A549 (cell line): ENCODE measurements around the gene PTPRD. TPM values are rescaled to one million over a fixed set of nuclear protein-coding genes. Genes with fewer than 3 reads are reported as not detected.

Experiments used
- ATAC-seq, 2 experiments: fragments of 200-7000 bp in 1 of 2; fragments of >200 bp in 1 of 2; cut with Nextera tagmentation in 1 of 2; cut with Tn5 transposase in 1 of 2; 3 replicates each; pipeline versions ENCODE4 v1.8.0 to v1.9.1; 2018 to 2020; ENCODE audit warnings: mild to moderate bottlenecking in 1 of 2, moderate library complexity in 1 of 2
- CTCF ChIA-PET: fragments of 300-600 bp; sonication (Branson Sonifier 250); formaldehyde crosslinking; extraction: SDS; loops from one replicate; lab custom pipeline; 2021; ENCODE audit warnings: antibody characterized with exemption, inconsistent platforms; lab: Yijun Ruan, JAX
- POLR2A ChIA-PET: fragments of 350-600 bp; formaldehyde crosslinking; extraction: SDS; loops from one replicate; lab custom pipeline; 2021; ENCODE audit warnings: antibody characterized with exemption, inconsistent platforms; lab: Yijun Ruan, JAX
- DNase-seq, 2 experiments: peaks; one replicate each; pipeline versions ENCODE4 v3.0.0 to v3.0.0-alpha.2; 2011 to 2016; ENCODE audit warnings: low read depth in 1 of 2, low spot score in 1 of 2
- FAIRE-seq: peaks from 2 replicates; lab custom pipeline; 2011; peaks lifted over from hg19 to GRCh38; lab: Jason Lieb, UNC
- H3K27ac ChIP-seq, 2 experiments: fragments of >200 bp; sonication (Bioruptor Twin); formaldehyde crosslinking; 3 replicates each; pipeline ENCODE4 v1.5.1; 2016 to 2017
- H3K4me1 ChIP-seq: fragments of >200 bp; sonication (Bioruptor Twin); formaldehyde crosslinking; 3 replicates; pipeline ENCODE4 v1.6.1; 2016
- H3K4me2 ChIP-seq: fragments of >200 bp; sonication (Bioruptor Twin); formaldehyde crosslinking; 3 replicates; pipeline ENCODE4 v1.6.1; 2016
- H3K4me3 ChIP-seq: fragments of >200 bp; sonication (Bioruptor Twin); formaldehyde crosslinking; 3 replicates; pipeline ENCODE4 v1.5.1; 2016
- H3K9me3 ChIP-seq: fragments of >200 bp; sonication (Bioruptor Twin); formaldehyde crosslinking; 3 replicates; pipeline ENCODE4 v1.6.1; 2016
- ATOH8 ChIP-seq: fragments of 250-450 bp; sonication (Bioruptor Pico); IDR thresholded peaks from 2 replicates; pipeline ENCODE4 v1.5.0; 2020; ENCODE audit warnings: low read depth, mild to moderate bottlenecking, moderate library complexity
- BCL3 ChIP-seq: fragments of >200 bp; sonication (Bioruptor Twin); formaldehyde crosslinking; IDR thresholded peaks from 3 replicates; pipeline ENCODE4 v1.6.1; 2016
- CBX2 ChIP-seq: fragments of 200-600 bp; sonication (generic); IDR thresholded peaks from 2 replicates; pipeline ENCODE4 v1.6.1; 2016; ENCODE audit warnings: low read depth, mild to moderate bottlenecking, borderline replicate concordance
- CBX8 ChIP-seq: fragments of 200-600 bp; sonication (generic); IDR thresholded peaks from 2 replicates; pipeline ENCODE4 v1.6.1; 2016
- CTCF ChIP-seq: fragments of >200 bp; sonication (Bioruptor Twin); formaldehyde crosslinking; IDR thresholded peaks from 3 replicates; pipeline ENCODE4 v1.5.1; 2016
- EP300 ChIP-seq, 2 experiments: fragments of >200 bp; sonication (Bioruptor Twin); formaldehyde crosslinking; IDR thresholded peaks; 2 replicates in 1 of 2; 3 replicates in 1 of 2; pipeline ENCODE4 v1.6.1; 2016 to 2017
- ESRRA ChIP-seq: fragments of 150-350 bp; IDR thresholded peaks from 2 replicates; pipeline ENCODE4 v1.6.1; 2014; ENCODE audit warnings: mild to moderate bottlenecking, low read length, borderline replicate concordance
- FOSL2 ChIP-seq, 2 experiments: fragments of 450-650 bp in 1 of 2; fragments of >200 bp in 1 of 2; sonication (Bioruptor Twin) in 1 of 2; formaldehyde crosslinking; IDR thresholded peaks; 2 replicates each; pipeline versions ENCODE4 v1.5.0 to v1.6.1; 2016 to 2020; ENCODE audit warnings: mild to moderate bottlenecking in 1 of 2, moderate library complexity in 1 of 2
- FOXS1 ChIP-seq: fragments of 250-450 bp; sonication (Bioruptor Pico); IDR thresholded peaks from 2 replicates; pipeline ENCODE4 v1.5.0; 2020; ENCODE audit warnings: mild to moderate bottlenecking, moderate library complexity
- GATA3 ChIP-seq: IDR thresholded peaks from 2 replicates; pipeline ENCODE4 v1.6.1; 2012; ENCODE audit warnings: borderline replicate concordance
- HOXB13 ChIP-seq: fragments of 250-450 bp; sonication (Bioruptor Pico); IDR thresholded peaks from 2 replicates; pipeline ENCODE4 v1.5.0; 2020; ENCODE audit warnings: low read depth, mild to moderate bottlenecking, moderate library complexity
- HOXB5 ChIP-seq: fragments of 250-450 bp; sonication (Bioruptor Pico); IDR thresholded peaks from 2 replicates; pipeline ENCODE4 v1.5.0; 2020; ENCODE audit warnings: mild to moderate bottlenecking, moderate library complexity
- JUNB ChIP-seq: fragments of >200 bp; sonication (Bioruptor Twin); formaldehyde crosslinking; IDR thresholded peaks from 2 replicates; pipeline ENCODE4 v1.6.1; 2016
- MAFK ChIP-seq: fragments of 450-650 bp; IDR thresholded peaks from 2 replicates; pipeline ENCODE4 v1.6.1; 2014; ENCODE audit not compliant: partially characterized antibody
- MAZ ChIP-seq: fragments of 150-350 bp; IDR thresholded peaks from 2 replicates; pipeline ENCODE4 v1.6.1; 2014; ENCODE audit warnings: antibody characterized with exemption, low read depth, low read length, borderline replicate concordance
- MYC ChIP-seq: IDR thresholded peaks from 2 replicates; pipeline ENCODE4 v1.6.1; 2012; ENCODE audit warnings: mild to moderate bottlenecking, inconsistent platforms, low read length, improper control_type of control experiment, borderline replicate concordance
- NR3C1 ChIP-seq: fragments of >200 bp; sonication (Bioruptor Twin); formaldehyde crosslinking; IDR thresholded peaks from 3 replicates; pipeline ENCODE4 v1.6.1; 2017
- POLR2AphosphoS2 ChIP-seq: conservative IDR thresholded peaks from 2 replicates; pipeline ENCODE4 v1.6.1; 2012; ENCODE audit warnings: low read length, improper control_type of control experiment, inconsistent platforms
- RAD21 ChIP-seq, 2 experiments: fragments of >200 bp in 1 of 2; sonication (Bioruptor Twin) in 1 of 2; formaldehyde crosslinking in 1 of 2; IDR thresholded peaks in 1 of 2; conservative IDR thresholded peaks in 1 of 2; 2 replicates in 1 of 2; 3 replicates in 1 of 2; pipeline ENCODE4 v1.6.1; 2012 to 2018; ENCODE audit warnings: inconsistent platforms in 1 of 2
- SREBF2 ChIP-seq: fragments of 450-650 bp; IDR thresholded peaks from 2 replicates; pipeline ENCODE4 v1.6.1; 2014; ENCODE audit warnings: mild to moderate bottlenecking, moderate library complexity
- TP53 ChIP-seq: fragments of 250-450 bp; sonication (Bioruptor Pico); IDR thresholded peaks from 2 replicates; pipeline ENCODE4 v1.5.0; 2021; ENCODE audit warnings: mild to moderate bottlenecking, moderate library complexity
- ZC3H11A ChIP-seq: fragments of 450-650 bp; IDR thresholded peaks from 2 replicates; pipeline ENCODE4 v1.6.1; 2014; ENCODE audit warnings: antibody characterized with exemption, mild to moderate bottlenecking
- WGBS: methylation state at CpG from one replicate; pipeline ENCODE4 v1.1.6; 2017; ENCODE audit errors: missing lambda C conversion rate; 5-methylcytosine and 5-hydroxymethylcytosine counted together
- polyA plus RNA-seq, 4 experiments: library from polyadenylated mRNA; depleted of rRNA in 3 of 4; stranded (reverse); fragments of >200 nt; fragmentation: RNase III in 1 of 4; extraction: RNeasy Plus Mini Kit Qiagen cat#74134 plus additional on column Dnase treatment in 1 of 4; gene quantifications; 2 replicates in 3 of 4; 3 replicates in 1 of 4; pipeline ENCODE4 v1.2.3, GENCODE V29; 2011 to 2017
- TF ChIP-seq, protein P1 (sequence below): fragments of >200 bp; sonication (Bioruptor Twin); formaldehyde crosslinking; IDR thresholded peaks from 2 replicates; pipeline ENCODE4 v1.6.1; 2016
- TF ChIP-seq, protein P2 (sequence below): IDR thresholded peaks from 2 replicates; pipeline ENCODE4 v1.6.1; 2012; ENCODE audit warnings: low read depth, borderline replicate concordance

PTPRD gene
- polyA plus RNA-seq, 2 of the 4 experiments (the other 2 are of a cell fraction): 0.39 to 1.3 TPM

GRCh38 chr9:8456344-8456743 lies 2156.5 kb downstream of the PTPRD start:
- no peaks in the 10 kb centered on the region for H3K9me3 ChIP-seq
- H3K4me1 ChIP-seq: no peaks in the 10 kb centered on the region
- DNase-seq (peak in 1 of 2 experiments; percentile 2), FAIRE-seq (no peak), ATAC-seq (no peak)
- ChIA-PET POLR2A (no interaction called here), CTCF (no interaction called here)
- no peak overlapping the region for H3K4me3 ChIP-seq
- no peak overlapping the region for H3K4me2 ChIP-seq
- no peak overlapping the region for H3K27ac ChIP-seq
- no peak for TF ChIP-seq EP300 (IDR thresholded peaks at IDR 0.05)

DNA sequence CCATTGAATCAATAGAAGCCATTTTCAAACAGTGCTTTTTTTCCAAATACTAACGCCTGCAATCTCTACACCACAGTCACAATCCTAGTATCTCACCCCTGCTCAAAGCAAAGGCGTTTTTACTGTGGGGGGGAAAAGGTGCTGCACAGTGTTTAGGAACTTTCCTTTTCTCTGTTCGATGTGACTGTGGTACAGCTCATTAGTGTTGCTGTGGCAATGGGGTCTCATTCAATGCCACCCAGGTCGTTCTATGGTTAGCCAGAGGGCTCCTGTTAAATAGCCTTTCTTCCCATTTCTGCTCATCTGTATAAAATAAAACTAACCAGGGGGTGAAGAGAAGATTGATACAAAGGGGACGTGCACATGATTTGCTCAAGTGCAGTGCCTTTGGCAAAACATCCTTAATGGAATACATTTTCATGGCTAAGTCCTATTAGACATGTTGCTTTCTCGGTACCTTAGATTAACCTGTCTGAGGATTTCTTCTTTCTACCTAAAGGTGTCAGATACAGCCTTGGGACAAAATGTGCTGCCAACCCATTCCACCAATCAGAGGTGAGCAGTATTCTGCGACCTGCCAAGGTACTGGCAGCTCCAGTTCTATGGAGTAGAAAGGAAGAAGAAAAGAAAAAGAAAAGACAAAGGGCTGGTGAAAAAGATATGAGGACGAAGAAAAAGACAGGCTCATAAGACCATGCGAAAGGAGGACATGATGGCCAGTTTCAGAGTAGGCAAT lies 2161.8 kb downstream of the PTPRD start:
- Histone ChIP-seq H3K4me2 (no peak overlapping the region), H3K4me3 (no peak overlapping the region), H3K27ac (no peak overlapping the region), H3K4me1 (no peaks in the 10 kb centered on the region), H3K9me3 (no peaks in the 10 kb centered on the region)
- CTCF ChIA-PET: no interaction called here
- POLR2A ChIA-PET: no interaction called here
- no peak for DNase-seq
- ATAC-seq: no peak
- TF ChIP-seq GATA3 (no peak), CTCF (no peak), SREBF2 (no peak), FOXS1 (no peak), CBX8 (no peak), ESRRA (no peak), MYC (no peak), HOXB5 (no peak), ZC3H11A (no peak), ATOH8 (CRISPR knock-in tag) (no peak)
- TF ChIP-seq, protein P1, sequence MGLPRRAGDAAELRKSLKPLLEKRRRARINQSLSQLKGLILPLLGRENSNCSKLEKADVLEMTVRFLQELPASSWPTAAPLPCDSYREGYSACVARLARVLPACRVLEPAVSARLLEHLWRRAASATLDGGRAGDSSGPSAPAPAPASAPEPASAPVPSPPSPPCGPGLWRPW: no peak
- no peak for FAIRE-seq
- 8% methylated on average over 9 of the region's 9 CpGs for WGBS

DNA sequence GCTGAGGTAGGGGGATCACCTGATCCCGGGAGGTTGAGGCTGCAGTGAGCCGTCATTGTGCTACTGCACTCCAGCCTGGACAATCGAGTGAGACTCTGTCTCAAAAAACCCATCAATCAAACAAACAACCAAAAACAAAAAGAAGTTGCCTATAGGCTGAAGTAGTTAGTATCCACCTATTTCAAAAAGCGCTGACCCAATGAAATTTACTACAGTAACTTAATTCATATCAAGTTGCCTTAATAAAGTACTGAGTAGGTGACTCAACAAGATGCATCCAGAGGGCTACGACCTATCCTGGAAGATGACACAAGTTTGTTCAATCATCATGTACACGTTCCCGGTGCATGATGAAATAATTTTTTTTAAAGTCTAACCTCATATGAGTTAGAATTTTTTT lies 2164.6 kb downstream of the PTPRD start:
- CTCF ChIA-PET: no interaction called here

DNA sequence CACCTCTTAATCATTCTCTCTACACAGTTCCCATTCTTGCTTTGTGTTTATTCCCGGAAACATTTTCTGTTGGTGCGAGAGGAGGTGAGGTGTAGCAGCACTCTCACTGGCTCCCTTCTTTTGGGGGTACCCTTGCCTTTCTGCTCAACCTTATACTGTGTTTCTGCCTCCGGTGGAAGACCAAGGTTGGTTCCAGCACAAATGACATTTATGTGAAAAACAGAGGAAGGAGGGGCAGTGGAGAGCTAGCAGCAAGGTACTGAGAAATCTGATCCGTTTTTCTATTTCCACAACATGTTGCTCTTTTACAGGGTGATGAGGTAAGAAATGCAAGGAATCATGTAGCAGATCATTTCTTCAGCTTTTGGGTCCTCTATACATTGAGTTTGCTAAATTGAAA lies 2165.2 kb downstream of the PTPRD start:
- no peak for FAIRE-seq
- Histone ChIP-seq H3K9me3 (no peaks in the 10 kb centered on the region), H3K27ac (no peak overlapping the region), H3K4me2 (no peak overlapping the region), H3K4me1 (no peaks in the 10 kb centered on the region), H3K4me3 (no peak overlapping the region)
- ChIA-PET POLR2A (no interaction called here), CTCF (no interaction called here)
- no peak for ATAC-seq
- TF ChIP-seq ZC3H11A (no peak), TP53 (CRISPR knock-in tag) (no peak), FOXS1 (no peak), FOSL2 (IDR thresholded peaks at IDR 0.05) (no peak), FOSL2 (CRISPR knock-in tag; IDR thresholded peaks at IDR 0.05) (no peak), NR3C1 (no peak), MAZ (no peak), POLR2AphosphoS2 (no peak), CBX2 (no peak), MYC (no peak), JUNB (no peak), BCL3 (no peak), HOXB13 (CRISPR knock-in tag) (no peak), RAD21 (conservative IDR thresholded peaks at IDR 0.05 in 1 of 2, IDR thresholded peaks at IDR 0.05 in 1 of 2) (no peak)
- TF ChIP-seq, protein P1: no peak
- TF ChIP-seq, protein P2, sequence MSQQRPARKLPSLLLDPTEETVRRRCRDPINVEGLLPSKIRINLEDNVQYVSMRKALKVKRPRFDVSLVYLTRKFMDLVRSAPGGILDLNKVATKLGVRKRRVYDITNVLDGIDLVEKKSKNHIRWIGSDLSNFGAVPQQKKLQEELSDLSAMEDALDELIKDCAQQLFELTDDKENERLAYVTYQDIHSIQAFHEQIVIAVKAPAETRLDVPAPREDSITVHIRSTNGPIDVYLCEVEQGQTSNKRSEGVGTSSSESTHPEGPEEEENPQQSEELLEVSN: no peak
- no peak for DNase-seq
- WGBS: 15% methylated on average over 4 of the region's 4 CpGs

More for the DNA sequence above, 2164.6 kb downstream of the PTPRD start:
- WGBS: 23% methylated on average over 7 of the region's 7 CpGs
- no peak for DNase-seq
- Histone ChIP-seq H3K4me1 (no peaks in the 10 kb centered on the region), H3K4me2 (no peak overlapping the region), H3K27ac (no peak overlapping the region), H3K4me3 (no peak overlapping the region), H3K9me3 (no peaks in the 10 kb centered on the region)
- ATAC-seq: no peak
- POLR2A ChIA-PET: no interaction called here
- FAIRE-seq: no peak
- TF ChIP-seq MAFK (peak; percentile 72), CBX8 (no peak)
- TF ChIP-seq, all 56 proteins: peak for 1
